ENCODE data around the gene FETUB. TPM values are rescaled to one million over a fixed set of nuclear protein-coding genes. Genes with fewer than 3 reads are reported as not detected.
"Not testable (repeated sequence)": the region's sequence is repeated elsewhere in the genome, so short reads cannot be mapped to it uniquely, and the experiment has no call there.

The FETUB gene
- total RNA-seq, 1 experiment from 2014 or later: not detected

GRCh38 chr3:186693843-186694242 is 53.6 kb downstream of the FETUB start:
- no peak overlapping the region for H3K4me3 ChIP-seq (ENCODE audit: insufficient read depth, low read depth, low read length)
- no peak for DNase-seq
- no peaks in the 10 kb centered on the region; the same call in 1 of the 2 replicates for H3K27me3 ChIP-seq (ENCODE audit: control insufficient read depth, insufficient read depth, low read length)
- H3K36me3 ChIP-seq (replicated peaks; ENCODE audit: control insufficient read depth, insufficient read depth, low read length): no peaks in the 10 kb centered on the region

GRCh38 chr3:186694288-186695032 is 54.3 kb downstream of the FETUB start:
- Histone ChIP-seq H3K4me3 (ENCODE audit: insufficient read depth, low read depth, low read length) (no peak overlapping the region), H3K36me3 (replicated peaks; ENCODE audit: control insufficient read depth, insufficient read depth, low read length) (no peaks in the 10 kb centered on the region), H3K27me3 (ENCODE audit: control insufficient read depth, insufficient read depth, low read length) (no peaks in the 10 kb centered on the region; the same call in 1 of the 2 replicates)
- DNase-seq: no peak

- no peak for DNase-seq
- Histone ChIP-seq H3K36me3 (replicated peaks; ENCODE audit: control insufficient read depth, insufficient read depth, low read length) (no peaks in the 10 kb centered on the region), H3K4me3 (ENCODE audit: insufficient read depth, low read depth, low read length) (no peak overlapping the region), H3K27me3 (ENCODE audit: control insufficient read depth, insufficient read depth, low read length) (no peaks in the 10 kb centered on the region; the same call in 1 of the 2 replicates)
These were observed 56.3 kb downstream of the FETUB start for GRCh38 chr3:186696522-186696921.

GRCh38 chr3:186697510-186697909 is 57.3 kb downstream of the FETUB start:
- H3K4me3 ChIP-seq (ENCODE audit: insufficient read depth, low read depth, low read length): no peak overlapping the region
- no peak for DNase-seq
- no peaks in the 10 kb centered on the region; the same call in 1 of the 2 replicates for H3K27me3 ChIP-seq (ENCODE audit: control insufficient read depth, insufficient read depth, low read length)
- no peaks in the 10 kb centered on the region for H3K36me3 ChIP-seq (replicated peaks; ENCODE audit: control insufficient read depth, insufficient read depth, low read length)

- Histone ChIP-seq H3K27me3 (ENCODE audit: control insufficient read depth, insufficient read depth, low read length) (no peaks in the 10 kb centered on the region; the same call in 1 of the 2 replicates), H3K36me3 (replicated peaks; ENCODE audit: control insufficient read depth, insufficient read depth, low read length) (no peaks in the 10 kb centered on the region), H3K4me3 (ENCODE audit: insufficient read depth, low read depth, low read length) (no peak overlapping the region)
- DNase-seq: no peak
These were observed 60.1 kb downstream of the FETUB start for GRCh38 chr3:186700267-186700666.

GRCh38 chr3:186702451-186702850 is 62.3 kb downstream of the FETUB start:
- H3K27me3 ChIP-seq (ENCODE audit: control insufficient read depth, insufficient read depth, low read length); H3K4me3 ChIP-seq (ENCODE audit: insufficient read depth, low read depth, low read length); DNase-seq: not testable (repeated sequence)

More at GRCh38 chr3:186702451-186702850, 62.3 kb downstream of the FETUB start:
- H3K36me3 ChIP-seq (replicated peaks; ENCODE audit: control insufficient read depth, insufficient read depth, low read length): not testable (repeated sequence)

Other genes with a start within 250 kb of the FETUB start
- gene CRYGS, start 96.0 kb upstream of the FETUB start, total RNA-seq (2014; rRNA removed; shearing (Covaris generic)): 0.81 and 1.8 TPM in 2 replicates
- gene TBCCD1, start 73.1 kb upstream of the FETUB start, total RNA-seq (2014; rRNA removed; shearing (Covaris generic)): 15.2 and 19.6 TPM in 2 replicates
- gene DNAJB11, start 69.7 kb upstream of the FETUB start, total RNA-seq (2014; rRNA removed; shearing (Covaris generic)): 54.7 and 55.1 TPM in 2 replicates
- not detected in 2 replicates for gene AHSG, start 27.3 kb upstream of the FETUB start, total RNA-seq (2014; rRNA removed; shearing (Covaris generic))
- gene HRG, start 25.6 kb downstream of the FETUB start, total RNA-seq (2014; rRNA removed; shearing (Covaris generic)): 0.14 TPM in 1 of 2 replicates, not detected in the other
- gene KNG1, start 77.0 kb downstream of the FETUB start, total RNA-seq (2014; rRNA removed; shearing (Covaris generic)): not detected in 2 replicates
- gene EIF4A2, start 143.2 kb downstream of the FETUB start, total RNA-seq (2014; rRNA removed; shearing (Covaris generic)): 523 and 819 TPM in 2 replicates
- gene RFC4, start 166.1 kb downstream of the FETUB start, total RNA-seq (2014; rRNA removed; shearing (Covaris generic)): 105 and 131 TPM in 2 replicates
- gene ADIPOQ, start 202.3 kb downstream of the FETUB start, total RNA-seq (2014; rRNA removed; shearing (Covaris generic)): not detected in 2 replicates